HG03575 (cell line): Measurements from ENCODE around the gene FAM151A.

ENCODE experiments used
- ATAC-seq: cut with Tn5 transposase; IDR thresholded peaks from one replicate; pipeline ENCODE4 v1.9.1; 2021; ENCODE audit not compliant: unreplicated experiment, insufficient number of reproducible peaks, low FRiP score; ENCODE audit errors: extremely low read depth

Gene FAM151A

DNA sequence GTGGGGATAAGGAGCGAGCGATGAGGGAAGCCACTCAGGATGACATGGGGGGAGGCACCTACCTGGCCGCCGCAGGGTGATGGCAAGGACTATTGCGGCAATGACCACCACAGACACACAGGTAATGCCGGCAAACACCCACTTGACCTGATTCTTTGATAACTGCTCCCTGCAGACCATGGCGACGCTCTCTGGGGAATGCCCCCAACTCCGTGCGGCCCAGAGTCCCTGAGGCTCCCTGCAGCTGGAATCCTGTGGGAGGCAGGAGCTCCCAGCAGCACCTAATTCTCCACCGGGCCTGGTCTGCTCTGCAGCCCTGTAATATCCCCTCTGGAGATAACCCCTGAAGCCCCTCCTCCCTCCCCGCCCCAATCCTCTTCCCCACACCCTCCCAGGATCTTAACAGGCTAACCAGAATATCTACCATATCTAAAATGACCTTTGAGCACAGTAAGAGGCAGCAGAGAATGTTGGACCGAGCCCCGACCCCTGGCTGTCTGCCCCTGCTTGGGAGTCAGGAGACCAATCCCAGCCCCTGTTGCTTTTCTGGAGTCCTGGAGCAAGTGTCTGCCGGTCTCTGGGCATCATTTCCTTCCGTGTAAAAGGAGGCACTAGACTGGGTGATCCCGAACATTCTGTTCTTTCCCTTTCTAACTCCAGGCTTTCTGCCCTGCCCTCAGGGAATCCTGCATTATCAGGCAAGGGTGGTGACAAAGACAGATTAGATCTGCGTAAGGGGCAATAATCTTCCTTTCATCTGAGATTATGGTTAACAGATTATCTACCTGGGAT lies at the start of gene FAM151A:
FAM151A (minus strand) TSS at position 310 of the 792 bp plus-strand sequence; CDS start at position 180, 130 bp downstream.
- no peak for ATAC-seq

DNA sequence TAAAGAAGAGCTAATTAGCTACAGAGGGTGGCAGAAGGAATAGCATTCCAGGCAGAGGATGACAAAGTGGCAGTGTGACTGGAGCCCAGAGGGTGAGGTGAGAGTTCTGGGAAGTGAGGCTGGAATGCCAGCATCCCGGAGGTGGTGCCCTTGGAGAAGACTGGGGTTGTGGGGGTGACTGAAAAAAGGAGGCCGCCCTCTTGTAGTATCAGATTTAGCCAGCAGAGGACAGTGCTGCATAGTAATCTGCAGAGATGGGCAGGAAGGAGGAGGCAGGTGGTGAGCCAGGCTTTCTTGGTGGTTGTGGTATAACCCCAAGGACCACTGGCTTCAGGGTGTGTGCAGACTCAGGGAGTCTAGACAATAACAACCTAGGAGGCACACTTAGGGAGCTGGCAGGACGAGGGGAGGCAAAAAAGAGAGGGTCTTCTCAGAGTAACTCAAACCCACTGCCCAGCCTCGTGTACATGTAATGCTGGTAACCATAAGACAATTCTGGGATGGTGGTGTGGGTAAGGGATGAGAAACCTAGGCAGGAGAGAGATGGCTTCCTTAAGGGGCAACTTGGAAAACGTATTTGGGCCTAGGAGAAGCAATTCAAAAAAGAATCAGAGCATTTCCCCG lies 48.8 kb upstream of the FAM151A start:
- no peak for ATAC-seq

DNA sequence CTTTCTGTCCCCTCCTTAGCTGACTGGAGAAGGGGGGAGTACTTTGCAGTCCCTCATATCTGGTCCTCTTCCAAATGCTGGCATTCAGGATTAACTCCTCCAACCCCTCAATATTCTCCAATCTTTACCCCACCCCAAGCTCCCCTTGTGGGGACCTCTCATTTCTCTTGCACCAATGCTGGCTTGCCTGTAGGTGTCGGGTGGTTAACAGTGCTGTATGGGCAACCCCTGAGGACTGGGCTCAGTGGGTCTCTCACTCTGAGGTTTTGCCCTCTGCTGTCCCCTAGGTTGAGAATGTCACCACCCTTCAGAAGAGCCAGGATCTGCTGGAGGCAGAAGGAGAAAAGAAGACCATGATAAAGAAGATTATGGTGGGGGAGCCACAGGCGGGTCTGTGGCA lies 45.2 kb upstream of the FAM151A start:
- ATAC-seq, result no peak

- no peak for ATAC-seq
These were observed 44.5 kb upstream of the FAM151A start for GRCh38 chr1:54667797-54668196.

DNA sequence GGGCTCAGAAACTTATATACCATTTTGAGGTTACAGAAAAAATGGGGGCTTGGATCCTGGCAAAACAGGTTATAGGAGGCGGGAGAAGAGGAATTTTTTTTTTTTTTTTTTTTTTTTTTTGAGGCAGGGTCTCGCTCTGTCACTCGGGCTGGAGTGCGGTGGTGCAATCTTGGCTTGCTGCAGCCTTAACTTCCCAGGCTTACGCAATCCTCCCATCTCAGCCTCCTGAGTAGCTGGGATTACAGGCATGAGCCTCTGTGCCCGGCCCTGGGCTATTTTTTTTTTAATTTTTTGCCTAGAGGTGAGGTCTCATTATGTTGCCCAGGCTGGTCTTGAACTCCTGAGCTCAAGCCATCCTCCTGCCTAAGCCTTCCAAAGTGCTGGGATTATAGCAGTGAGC lies 43.0 kb upstream of the FAM151A start:
- no peak for ATAC-seq

- no peak for ATAC-seq
These were observed 42.5 kb upstream of the FAM151A start for GRCh38 chr1:54665852-54666251.

DNA sequence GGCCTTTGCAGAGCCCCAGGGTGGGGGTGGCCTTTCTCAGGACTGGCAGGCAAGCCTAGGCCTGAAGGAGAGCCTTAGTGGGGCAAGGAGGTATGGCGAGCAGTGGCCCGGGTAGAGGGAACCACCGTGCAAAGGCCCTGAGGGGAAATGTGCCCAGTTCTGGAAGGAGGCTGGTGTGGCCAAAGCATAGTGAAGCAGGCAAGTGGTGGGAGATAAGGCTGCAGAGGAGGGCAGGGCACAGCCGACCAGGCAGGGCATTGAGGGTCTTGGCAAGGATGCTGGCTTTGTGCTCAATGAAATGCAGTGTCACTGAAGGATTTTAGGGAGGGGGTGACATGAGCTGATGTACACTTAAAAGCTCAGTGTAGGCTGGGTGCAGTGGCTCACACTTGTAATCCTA lies 41.0 kb upstream of the FAM151A start:
- no peak for ATAC-seq

- ATAC-seq, result no peak
These were observed 40.4 kb upstream of the FAM151A start for GRCh38 chr1:54663725-54664124.

GRCh38 chr1:54658164-54658913 lies 35.0 kb upstream of the FAM151A start:
- ATAC-seq, result no peak

DNA sequence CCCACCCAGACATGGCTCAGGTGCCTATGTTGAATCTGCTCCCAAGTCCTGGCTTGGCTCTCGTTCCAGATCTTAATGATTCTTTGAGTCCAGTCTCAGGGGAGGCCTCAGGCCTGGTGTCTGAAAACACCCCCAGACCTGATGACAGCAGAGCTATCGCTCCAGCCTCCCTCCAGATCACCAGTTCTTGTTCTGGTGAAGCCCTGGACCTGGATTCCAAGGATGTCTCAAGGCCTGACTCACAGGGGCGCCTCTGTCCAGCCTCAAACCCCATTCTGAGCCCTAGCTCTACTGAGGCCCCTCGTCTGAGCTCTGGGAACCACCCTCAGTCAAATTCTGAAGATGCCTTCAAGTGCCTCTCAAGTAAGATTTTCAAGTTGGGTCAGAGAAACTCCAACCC lies 29.7 kb upstream of the FAM151A start:
- no peak for ATAC-seq

- no peak for ATAC-seq
These were observed 28.8 kb upstream of the FAM151A start for GRCh38 chr1:54652168-54652567.

- ATAC-seq, result no peak
These were observed 28.3 kb upstream of the FAM151A start for GRCh38 chr1:54651608-54652007.

GRCh38 chr1:54650417-54650816 lies 27.1 kb upstream of the FAM151A start:
- ATAC-seq, result no peak

DNA sequence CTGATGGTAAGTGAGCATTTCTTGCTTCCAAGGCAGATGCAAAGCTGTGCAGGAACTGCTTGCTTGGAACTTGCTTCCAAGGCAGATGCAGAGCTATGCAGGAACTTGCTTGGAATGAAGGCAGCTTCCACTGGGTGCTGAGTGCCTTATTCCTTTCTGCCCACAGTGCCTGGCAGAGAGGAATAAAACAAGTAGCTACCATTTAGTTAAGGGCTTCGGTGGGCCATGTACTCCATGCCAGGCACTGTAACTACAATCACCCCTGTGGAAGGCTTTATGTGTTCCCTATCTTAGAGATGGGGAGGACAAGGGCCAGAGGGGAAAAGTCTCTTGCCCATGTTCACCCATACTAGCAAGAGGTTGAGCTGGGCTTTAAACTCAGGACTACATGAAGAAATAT lies 26.6 kb upstream of the FAM151A start:
- no peak for ATAC-seq

- no peak for ATAC-seq
These were observed 26.0 kb upstream of the FAM151A start for GRCh38 chr1:54649130-54649898.

GRCh38 chr1:54645806-54646676 lies 22.7 kb upstream of the FAM151A start:
- ATAC-seq, result no peak

- no peak for ATAC-seq
These were observed 20.4 kb upstream of the FAM151A start for GRCh38 chr1:54643736-54644135.
